Loucy (cell line): Measurements from ENCODE around the gene NPIPA5.
"Not testable (repeated sequence)": the region's sequence is repeated elsewhere in the genome, so short reads cannot be mapped to it uniquely, and the experiment has no call there.

Experiments used
- EZH2phosphoT487 ChIP-seq: fragments of 200-600 bp; IDR thresholded peaks from 2 replicates; pipeline ENCODE4 v1.6.1; 2018; ENCODE audit warnings: antibody characterized with exemption, mild to moderate bottlenecking, moderate library complexity, borderline replicate concordance
- TF ChIP-seq, protein P1 (sequence below): fragments of 200-600 bp; sonication (generic); conservative IDR thresholded peaks from 2 replicates; pipeline ENCODE4 v1.5.1; 2014; ENCODE audit warnings: mild to moderate bottlenecking, antibody characterized with exemption, low read length

DNA sequence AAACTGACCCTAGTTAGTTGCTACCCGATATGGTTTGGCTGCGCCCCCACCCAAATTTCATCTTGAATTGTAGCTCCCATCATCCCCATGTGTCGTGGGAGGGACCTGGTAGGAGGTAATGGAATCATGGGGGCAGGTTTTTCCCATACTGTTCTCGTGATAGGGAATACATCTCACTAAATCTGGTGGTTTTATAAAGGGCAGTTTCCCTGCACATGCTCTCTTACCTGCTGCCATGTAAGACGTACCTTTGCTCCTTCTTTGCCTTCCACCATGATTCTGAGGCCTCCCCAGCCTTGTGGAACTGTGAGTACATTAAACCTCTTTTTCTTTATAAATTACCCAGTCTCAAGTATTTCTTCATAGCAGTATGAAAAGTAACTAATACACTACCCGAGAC, 10.0 kb upstream of the NPIPA5 start:
- TF ChIP-seq, protein P1, sequence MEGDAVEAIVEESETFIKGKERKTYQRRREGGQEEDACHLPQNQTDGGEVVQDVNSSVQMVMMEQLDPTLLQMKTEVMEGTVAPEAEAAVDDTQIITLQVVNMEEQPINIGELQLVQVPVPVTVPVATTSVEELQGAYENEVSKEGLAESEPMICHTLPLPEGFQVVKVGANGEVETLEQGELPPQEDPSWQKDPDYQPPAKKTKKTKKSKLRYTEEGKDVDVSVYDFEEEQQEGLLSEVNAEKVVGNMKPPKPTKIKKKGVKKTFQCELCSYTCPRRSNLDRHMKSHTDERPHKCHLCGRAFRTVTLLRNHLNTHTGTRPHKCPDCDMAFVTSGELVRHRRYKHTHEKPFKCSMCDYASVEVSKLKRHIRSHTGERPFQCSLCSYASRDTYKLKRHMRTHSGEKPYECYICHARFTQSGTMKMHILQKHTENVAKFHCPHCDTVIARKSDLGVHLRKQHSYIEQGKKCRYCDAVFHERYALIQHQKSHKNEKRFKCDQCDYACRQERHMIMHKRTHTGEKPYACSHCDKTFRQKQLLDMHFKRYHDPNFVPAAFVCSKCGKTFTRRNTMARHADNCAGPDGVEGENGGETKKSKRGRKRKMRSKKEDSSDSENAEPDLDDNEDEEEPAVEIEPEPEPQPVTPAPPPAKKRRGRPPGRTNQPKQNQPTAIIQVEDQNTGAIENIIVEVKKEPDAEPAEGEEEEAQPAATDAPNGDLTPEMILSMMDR = not testable (repeated sequence)
- not testable (repeated sequence) for TF ChIP-seq EZH2phosphoT487
